HEK293T (cell line): ENCODE results near the gene TEF.

Experiments
- ARNT ChIP-seq: fragments of 450-650 bp; IDR thresholded peaks from 2 replicates; pipeline ENCODE4 v1.6.1; 2017; ENCODE audit warnings: mild to moderate bottlenecking
- BHLHE40 ChIP-seq: fragments of 450-650 bp; IDR thresholded peaks from 2 replicates; pipeline ENCODE4 v1.6.1; 2016; ENCODE audit warnings: mild to moderate bottlenecking, moderate library complexity, borderline replicate concordance
- ELF4 ChIP-seq: fragments of 450-650 bp; IDR thresholded peaks from 2 replicates; pipeline ENCODE4 v1.6.1; 2017; ENCODE audit warnings: antibody characterized with exemption
- FOXA1 ChIP-seq: fragments of 450-650 bp; IDR thresholded peaks from 2 replicates; pipeline ENCODE4 v1.6.1; 2016; ENCODE audit warnings: mild to moderate bottlenecking
- FOXK2 ChIP-seq: fragments of 450-650 bp; IDR thresholded peaks from 2 replicates; pipeline ENCODE4 v1.6.1; 2016; ENCODE audit warnings: mild to moderate bottlenecking
- FOXM1 ChIP-seq: fragments of 450-650 bp; IDR thresholded peaks from 2 replicates; pipeline ENCODE4 v1.6.1; 2017; ENCODE audit warnings: mild to moderate bottlenecking, borderline replicate concordance
- HDGF ChIP-seq: fragments of 450-650 bp; IDR thresholded peaks from 2 replicates; pipeline ENCODE4 v1.6.1; 2017; ENCODE audit warnings: antibody characterized with exemption, borderline replicate concordance
- L3MBTL2 ChIP-seq: fragments of 450-650 bp; conservative IDR thresholded peaks from 2 replicates; pipeline ENCODE4 v1.6.1; 2016; ENCODE audit warnings: mild to moderate bottlenecking
- NFRKB ChIP-seq: fragments of 450-650 bp; IDR thresholded peaks from 2 replicates; pipeline ENCODE4 v1.6.1; 2016; ENCODE audit warnings: mild to moderate bottlenecking, moderate library complexity
- PKNOX1 ChIP-seq: fragments of 450-650 bp; IDR thresholded peaks from 2 replicates; pipeline ENCODE4 v1.6.1; 2016
- SP1 ChIP-seq: fragments of 450-650 bp; IDR thresholded peaks from 2 replicates; pipeline ENCODE4 v1.6.1; 2017
- SUZ12 ChIP-seq: fragments of 450-650 bp; IDR thresholded peaks from 2 replicates; pipeline ENCODE4 v1.6.1; 2016; ENCODE audit warnings: mild to moderate bottlenecking
- TARDBP ChIP-seq: fragments of 450-650 bp; IDR thresholded peaks from 2 replicates; pipeline ENCODE4 v1.6.1; 2016
- ZNF384 ChIP-seq: fragments of 450-650 bp; IDR thresholded peaks from 2 replicates; pipeline ENCODE4 v1.6.1; 2016

- no peak for TF ChIP-seq ARNT
- TF ChIP-seq L3MBTL2: no peak
- TF ChIP-seq BHLHE40: no peak
- no peak for TF ChIP-seq FOXK2
- no peak for TF ChIP-seq FOXM1
- no peak for TF ChIP-seq ZNF384
- no peak for TF ChIP-seq TARDBP
- no peak for TF ChIP-seq NFRKB
- no peak for TF ChIP-seq FOXA1
- TF ChIP-seq HDGF: no peak
- no peak for TF ChIP-seq ELF4
- no peak for TF ChIP-seq SP1
- no peak for TF ChIP-seq SUZ12
- no peak for TF ChIP-seq PKNOX1
Measured at GRCh38 chr22:41445129-41446056, 63.7 kb downstream of the TEF start.
